Thyroid gland (tissue), 4 donors: ENCODE data around the gene UBAP1L.

ENCODE experiments used
- POLR2A ChIP-seq, 2 donors: fragments of 450-650 bp; IDR thresholded peaks; one replicate each; pipeline ENCODE4 v1.6.1; 2017; ENCODE audit warnings: antibody characterized with exemption in 2 of 2, mild to moderate bottlenecking in 2 of 2, moderate library complexity in 1 of 2
- TF ChIP-seq, protein P1 (sequence below), 6 experiments: fragments of 200-600 bp in 3 of 6; fragments of 450-650 bp in 3 of 6; sonication (generic) in 3 of 6; IDR thresholded peaks; one replicate each; pipeline ENCODE4 v1.5.1; 2016 to 2019; ENCODE audit warnings: antibody characterized with exemption in 6 of 6, mild to moderate bottlenecking in 2 of 6, inconsistent platforms in 1 of 6, moderate library complexity in 1 of 6

DNA sequence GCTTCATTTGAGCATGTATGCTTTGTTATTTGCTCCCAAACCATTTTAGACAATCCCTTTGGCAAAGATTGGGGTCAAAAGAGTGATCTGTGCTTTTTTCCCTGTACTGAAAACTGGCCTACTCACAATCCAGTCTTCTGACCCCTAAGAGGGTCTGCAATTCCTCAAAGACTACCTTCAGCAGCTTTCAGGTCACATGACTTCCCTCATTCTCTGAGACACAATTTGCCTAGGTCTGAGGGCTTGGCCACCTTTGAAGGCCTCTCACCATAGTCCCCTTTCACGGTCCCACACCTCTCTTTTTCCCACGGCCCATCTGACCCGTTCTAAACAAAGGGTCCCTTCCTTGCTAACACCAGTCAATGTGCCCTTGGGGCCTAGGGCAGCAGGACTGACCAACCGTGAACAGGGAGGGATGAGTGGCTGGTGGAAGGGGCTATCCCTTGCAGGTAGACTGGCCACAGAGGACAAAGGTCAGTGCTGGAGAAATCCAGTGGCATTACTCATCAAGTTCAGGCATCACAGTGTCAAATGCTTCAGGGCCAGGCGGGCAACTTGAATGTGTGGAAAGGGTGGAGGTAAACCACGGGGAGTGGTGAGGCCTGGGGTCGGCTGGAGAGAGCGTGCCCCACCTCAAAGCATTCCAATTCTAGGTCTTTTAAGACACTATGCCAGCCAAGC lies 58.0 kb downstream of the UBAP1L start:
- TF ChIP-seq, protein P1, sequence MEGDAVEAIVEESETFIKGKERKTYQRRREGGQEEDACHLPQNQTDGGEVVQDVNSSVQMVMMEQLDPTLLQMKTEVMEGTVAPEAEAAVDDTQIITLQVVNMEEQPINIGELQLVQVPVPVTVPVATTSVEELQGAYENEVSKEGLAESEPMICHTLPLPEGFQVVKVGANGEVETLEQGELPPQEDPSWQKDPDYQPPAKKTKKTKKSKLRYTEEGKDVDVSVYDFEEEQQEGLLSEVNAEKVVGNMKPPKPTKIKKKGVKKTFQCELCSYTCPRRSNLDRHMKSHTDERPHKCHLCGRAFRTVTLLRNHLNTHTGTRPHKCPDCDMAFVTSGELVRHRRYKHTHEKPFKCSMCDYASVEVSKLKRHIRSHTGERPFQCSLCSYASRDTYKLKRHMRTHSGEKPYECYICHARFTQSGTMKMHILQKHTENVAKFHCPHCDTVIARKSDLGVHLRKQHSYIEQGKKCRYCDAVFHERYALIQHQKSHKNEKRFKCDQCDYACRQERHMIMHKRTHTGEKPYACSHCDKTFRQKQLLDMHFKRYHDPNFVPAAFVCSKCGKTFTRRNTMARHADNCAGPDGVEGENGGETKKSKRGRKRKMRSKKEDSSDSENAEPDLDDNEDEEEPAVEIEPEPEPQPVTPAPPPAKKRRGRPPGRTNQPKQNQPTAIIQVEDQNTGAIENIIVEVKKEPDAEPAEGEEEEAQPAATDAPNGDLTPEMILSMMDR (IDR thresholded peaks at IDR 0.05) = no peak
- TF ChIP-seq POLR2A (IDR thresholded peaks at IDR 0.05) = no peak
